Motor neuron (in vitro differentiated cells): ENCODE results near the gene RNLS. TPM values are rescaled to one million over a fixed set of nuclear protein-coding genes. Genes with fewer than 3 reads are reported as not detected.

Experiments used
- ATAC-seq, 8 experiments: fragments of 200-7000 bp; cut with Tn5 transposase; replicated peaks in 6 of 8; 2 replicates each; pipeline ENCODE4 v1.8.0; 2021; ENCODE audit warnings: mild to moderate bottlenecking in 8 of 8, moderate library complexity in 8 of 8
- H3K27ac ChIP-seq, 2 donors: fragments of 250-450 bp; sonication (Bioruptor Pico); 2 replicates each; pipeline ENCODE4 v1.9.0; 2021; ENCODE audit warnings: antibody characterized with exemption in 2 of 2, mild to moderate bottlenecking in 2 of 2, moderate library complexity in 1 of 2
- H3K4me1 ChIP-seq, 2 donors: fragments of 250-450 bp; sonication (Bioruptor Pico); replicated peaks in 1 of 2; 2 replicates each; pipeline ENCODE4 v1.6.1; 2021; ENCODE audit warnings: antibody characterized with exemption in 2 of 2, mild to moderate bottlenecking in 2 of 2, moderate library complexity in 1 of 2
- H3K4me3 ChIP-seq, 5 donors: fragments of 250-450 bp; sonication (Bioruptor Pico); 2 replicates each; pipeline ENCODE4 v1.9.0; 2021; ENCODE audit warnings: antibody characterized with exemption in 5 of 5, mild to moderate bottlenecking in 5 of 5, moderate library complexity in 4 of 5
- WGBS, 10 experiments: fragments of 450-650 bp; shearing (Covaris generic); methylation state at CpG; one replicate each; pipeline ENCODE4 v1.0.0; 2022; 5-methylcytosine and 5-hydroxymethylcytosine counted together
- in situ Hi-C, 9 experiments: fragments of 400-800 bp; cut with MboI; loops; one replicate each; pipeline ENCODE4 v1.15.0; 2021; ENCODE audit warnings: low sequenced_read_pairs in 9 of 9, low pct_unique_long_range_greater_than_20kb in 2 of 9; ENCODE audit not compliant: unreplicated experiment in 9 of 9
- total RNA-seq, 8 experiments: library from RNA; unstranded; fragments of 300-600 nt; gene quantifications; 2 replicates each; pipeline versions ENCODE4 v1.2.3 to v1.2.4, GENCODE V29; 2022

RNLS gene
- total RNA-seq, 8 experiments from 2014 or later = 0.95 to 13.2 (median 2.3) TPM; not detected in 1

DNA sequence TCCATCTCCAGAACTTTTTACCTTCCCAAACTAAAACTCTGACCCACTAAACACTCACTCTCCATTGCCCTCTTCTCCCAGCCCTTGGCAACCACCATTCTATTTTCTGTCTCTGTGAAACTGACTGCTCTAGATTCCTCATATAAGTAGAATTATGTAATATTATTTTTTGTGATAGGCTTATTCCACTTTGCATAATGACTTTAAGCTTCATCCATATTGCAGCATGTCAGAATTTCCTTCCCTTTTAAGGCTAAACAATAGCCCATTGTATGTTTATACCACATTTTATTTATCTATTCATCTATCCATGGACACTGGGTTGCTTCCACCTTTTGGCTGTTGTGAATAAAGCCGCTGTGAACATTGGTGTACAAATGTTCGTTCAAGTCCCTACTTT is 308.8 kb downstream of the RNLS start:
- no peak overlapping the region for H3K27ac ChIP-seq
- peaks cover 3 to 6% of the 10 kb centered on the region in 2 donors for H3K4me1 ChIP-seq
- ATAC-seq = no peak
- in situ Hi-C loops = no loop called here
- WGBS, 10 experiments = 86 to 100% (median 95%) methylated on average over 1 to 2 of the region's 2 CpGs; no CpG with 5 or more reads in 1 of the 10 experiments
- no peak overlapping the region for H3K4me3 ChIP-seq

DNA sequence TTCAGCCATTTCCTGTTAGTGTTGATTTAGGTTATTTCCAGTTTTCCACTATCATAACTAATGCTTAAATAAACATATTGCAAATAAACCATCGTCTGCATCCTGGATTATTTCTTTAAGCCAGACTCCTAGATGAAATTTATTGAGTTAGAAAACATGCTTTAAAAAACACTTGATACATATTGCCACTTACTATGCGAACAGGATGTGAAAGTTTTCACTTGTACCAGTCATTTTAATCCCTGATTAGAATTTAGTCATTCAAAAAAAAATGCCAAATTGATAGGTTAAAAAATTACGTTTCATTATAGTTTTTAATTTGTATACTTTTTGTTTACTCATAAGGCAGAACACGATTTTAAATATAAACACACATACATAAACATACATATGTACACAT is 309.6 kb downstream of the RNLS start:
- peaks cover 3 to 6% of the 10 kb centered on the region in 2 donors for H3K4me1 ChIP-seq
- H3K4me3 ChIP-seq = no peak overlapping the region
- ATAC-seq = no peak
- H3K27ac ChIP-seq = no peak overlapping the region
- 38 to 87% (median 73%) methylated on average over 1 to 4 of the region's 4 CpGs for WGBS, 10 experiments
- in situ Hi-C loops = no loop called here

DNA sequence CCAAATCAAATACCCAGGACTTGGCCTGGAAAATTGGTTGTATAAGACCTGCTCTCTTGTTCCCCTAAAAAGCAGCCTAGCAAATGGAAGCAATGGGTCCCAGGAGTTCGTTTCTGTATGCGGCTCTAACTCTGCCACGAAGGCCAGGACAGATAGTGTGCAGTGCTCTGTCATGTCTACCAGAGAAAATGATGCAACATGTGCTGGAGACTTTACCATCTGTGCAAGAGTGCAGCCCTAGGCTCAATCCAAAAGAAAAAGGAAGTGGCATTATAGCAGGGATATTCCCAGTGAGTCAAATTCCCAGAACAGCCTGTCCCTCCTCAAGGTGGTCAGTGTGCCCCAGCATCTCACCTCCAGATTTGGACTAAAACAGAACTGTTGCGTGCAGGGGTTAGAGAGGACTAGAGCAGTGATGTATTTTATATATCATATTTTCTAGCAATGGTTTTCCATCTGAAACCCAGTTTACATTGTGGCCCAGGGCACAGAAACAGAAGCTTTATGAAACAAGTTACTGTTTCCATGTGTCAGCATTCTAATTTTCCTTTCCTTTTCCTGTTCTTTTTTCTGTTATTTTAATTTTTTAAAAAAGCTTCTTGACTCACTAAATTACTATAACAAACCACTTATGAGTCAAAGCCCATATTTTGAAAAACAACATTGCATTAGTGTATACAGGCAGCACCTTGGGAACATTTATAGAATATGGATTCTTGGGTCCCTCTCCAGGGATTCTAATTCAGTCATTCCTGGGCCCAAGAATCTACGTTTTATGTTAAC is 311.2 kb downstream of the RNLS start:
- Histone ChIP-seq H3K4me3 (no peak overlapping the region), H3K27ac (no peak overlapping the region), H3K4me1 (peaks cover 3 to 6% of the 10 kb centered on the region in 2 donors)
- in situ Hi-C loops = no loop called here
- 33 to 100% (median 90%) methylated on average over 1 to 4 of the region's 5 CpGs; no CpG with 5 or more reads in 3 of the 10 experiments for WGBS, 10 experiments
- ATAC-seq = peak in 5 of 8 experiments; percentile 36 to 80 (median 49)

DNA sequence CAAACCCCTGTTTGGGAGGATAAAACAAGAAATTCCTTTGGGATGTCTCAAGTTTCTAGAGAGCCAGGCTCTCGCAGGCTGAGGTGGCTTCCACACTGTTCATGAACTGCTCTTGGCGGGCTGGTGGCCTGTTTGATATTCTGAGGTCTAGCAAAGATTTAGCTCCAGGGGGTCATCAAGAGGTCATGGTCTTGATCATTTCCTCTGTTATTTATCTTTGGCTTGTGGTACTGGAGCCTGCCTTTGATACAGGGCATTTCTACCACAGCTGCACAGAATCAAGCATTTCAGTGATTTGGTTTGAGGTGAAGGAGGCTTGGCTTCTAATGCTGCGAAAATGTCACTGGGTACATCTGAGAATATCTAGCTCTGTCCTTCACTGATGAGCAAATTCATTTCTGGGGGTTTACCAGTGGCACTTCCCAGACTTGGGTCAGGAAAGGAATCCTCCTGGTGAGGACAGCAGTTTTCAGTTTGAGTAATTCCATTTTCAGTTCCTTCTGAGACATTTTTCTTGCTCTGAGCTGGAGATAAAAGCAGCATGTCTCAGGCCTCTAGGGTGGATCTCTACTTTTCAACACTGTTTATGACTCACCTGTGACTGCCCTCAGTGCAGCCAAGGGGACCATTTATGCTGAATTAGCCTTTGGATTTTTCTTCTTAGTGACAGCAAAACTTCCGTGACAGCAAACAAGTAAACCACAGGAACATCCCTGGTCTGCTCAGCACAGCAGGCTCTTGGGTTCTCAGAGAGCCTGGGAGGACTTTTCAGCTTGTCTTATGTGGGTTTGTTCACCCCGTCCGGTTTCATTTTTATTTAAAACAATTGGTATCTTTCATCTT is 312.0 kb downstream of the RNLS start:
- 20 to 100% (median 91%) methylated on average over 1 to 6 of the region's 6 CpGs; no CpG with 5 or more reads in 2 of the 10 experiments for WGBS, 10 experiments

DNA sequence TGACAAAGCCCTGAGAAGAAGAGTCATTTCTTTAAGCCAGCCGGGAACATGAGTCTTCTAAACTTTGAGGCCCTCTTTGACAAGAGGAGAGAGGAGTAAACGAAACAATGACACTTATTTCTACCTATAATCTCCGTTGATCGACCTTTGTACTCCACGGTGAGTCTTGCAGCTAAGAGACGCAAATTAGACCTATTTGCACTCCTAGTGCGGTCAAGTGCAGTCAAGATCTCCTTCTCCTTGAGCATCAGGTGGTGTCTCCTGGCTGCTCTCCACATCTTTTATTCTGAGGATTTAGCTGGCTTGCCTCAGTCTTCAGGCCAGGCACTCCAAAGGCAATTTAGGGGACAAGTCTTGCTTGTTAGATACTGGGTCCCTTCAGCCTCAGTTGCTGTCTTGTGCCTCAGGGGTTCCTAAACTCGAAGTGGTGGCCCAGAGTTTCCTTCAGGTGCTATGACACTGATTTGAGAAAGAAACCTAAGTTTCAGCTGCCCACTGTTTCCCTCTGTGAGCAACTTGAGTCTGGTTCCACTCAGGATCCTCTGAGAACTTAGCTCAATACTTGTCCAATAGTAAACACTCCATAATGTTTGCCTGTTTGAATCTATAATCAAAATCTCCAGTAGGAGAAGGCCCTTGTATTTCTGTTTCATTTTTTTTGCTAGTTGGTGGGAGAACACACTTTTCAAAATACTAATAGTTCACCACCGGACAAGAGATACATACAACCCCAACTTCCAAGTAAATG is 312.9 kb downstream of the RNLS start:
- no peak overlapping the region for H3K4me3 ChIP-seq
- 60 to 100% (median 95%) methylated on average over 1 to 9 of the region's 9 CpGs; no CpG with 5 or more reads in 1 of the 10 experiments for WGBS, 10 experiments
- peaks cover 3 to 6% of the 10 kb centered on the region in 2 donors for H3K4me1 ChIP-seq
- H3K27ac ChIP-seq = no peak overlapping the region
- no peak for ATAC-seq
- in situ Hi-C loops = no loop called here

More for the DNA sequence above, 312.0 kb downstream of the RNLS start:
- Histone ChIP-seq H3K4me1 (peaks cover 3 to 6% of the 10 kb centered on the region in 2 donors), H3K27ac (no peak overlapping the region), H3K4me3 (no peak overlapping the region)
- ATAC-seq = peak in 4 of 8 experiments; percentile 18 to 84 (median 62)
- in situ Hi-C loops = no loop called here

DNA sequence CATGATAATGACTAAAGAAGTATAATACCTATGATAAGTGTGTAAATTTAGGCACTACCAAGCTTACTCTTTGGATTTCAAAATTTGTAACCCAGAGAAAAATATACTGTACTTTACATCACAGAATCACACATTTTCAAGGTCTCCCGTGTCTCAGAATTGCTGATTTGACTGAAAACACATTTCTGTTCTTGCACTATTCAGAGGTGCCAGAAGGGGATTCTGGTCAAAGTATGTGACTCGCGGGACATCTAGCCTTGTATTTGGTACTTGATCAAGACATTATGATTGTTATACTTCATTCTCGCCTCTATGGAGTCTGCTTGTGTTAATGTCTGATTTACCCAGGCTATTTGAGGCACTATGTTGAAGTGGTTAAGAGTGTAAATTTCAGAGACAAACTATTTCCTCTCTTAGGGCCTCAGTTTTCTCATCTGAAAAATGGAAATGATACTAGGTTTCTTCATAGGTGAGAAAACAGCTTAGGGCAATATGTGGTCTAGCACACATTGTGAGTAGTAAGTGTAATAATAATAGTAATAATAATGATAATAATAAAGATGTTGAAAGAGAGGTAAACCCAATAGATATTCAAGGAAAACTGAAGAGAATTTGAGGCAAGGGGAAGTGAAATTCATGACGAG is 320.4 kb downstream of the RNLS start:
- no peak overlapping the region for H3K4me3 ChIP-seq
- no peak for ATAC-seq
- H3K27ac ChIP-seq = no peak overlapping the region
- 40 to 100% (median 73%) methylated on average over 1 to 5 of the region's 5 CpGs for WGBS, 10 experiments
- H3K4me1 ChIP-seq = no peaks in the 10 kb centered on the region
- in situ Hi-C loops = no loop called here

DNA sequence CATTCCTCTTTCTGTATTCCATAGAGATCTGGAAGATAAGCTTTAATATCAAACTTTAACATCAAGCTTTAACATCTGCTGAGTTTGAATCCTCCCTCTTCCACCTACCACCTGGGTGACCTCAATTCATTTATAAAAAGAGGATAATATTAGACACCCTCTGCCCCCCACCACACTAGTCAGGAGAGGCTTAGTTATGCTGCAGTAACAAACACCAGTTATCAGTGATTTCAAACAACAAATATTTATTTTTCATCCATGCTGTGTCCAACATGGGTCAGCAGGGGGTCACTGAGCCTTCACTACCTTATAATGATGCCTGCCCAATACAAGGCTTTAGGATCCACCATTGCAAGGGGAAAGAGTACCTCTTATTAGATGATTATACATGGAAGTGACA is 322.0 kb downstream of the RNLS start:
- Histone ChIP-seq H3K27ac (no peak overlapping the region), H3K4me3 (no peak overlapping the region), H3K4me1 (no peaks in the 10 kb centered on the region)
- in situ Hi-C loops = no loop called here
- ATAC-seq = no peak

DNA sequence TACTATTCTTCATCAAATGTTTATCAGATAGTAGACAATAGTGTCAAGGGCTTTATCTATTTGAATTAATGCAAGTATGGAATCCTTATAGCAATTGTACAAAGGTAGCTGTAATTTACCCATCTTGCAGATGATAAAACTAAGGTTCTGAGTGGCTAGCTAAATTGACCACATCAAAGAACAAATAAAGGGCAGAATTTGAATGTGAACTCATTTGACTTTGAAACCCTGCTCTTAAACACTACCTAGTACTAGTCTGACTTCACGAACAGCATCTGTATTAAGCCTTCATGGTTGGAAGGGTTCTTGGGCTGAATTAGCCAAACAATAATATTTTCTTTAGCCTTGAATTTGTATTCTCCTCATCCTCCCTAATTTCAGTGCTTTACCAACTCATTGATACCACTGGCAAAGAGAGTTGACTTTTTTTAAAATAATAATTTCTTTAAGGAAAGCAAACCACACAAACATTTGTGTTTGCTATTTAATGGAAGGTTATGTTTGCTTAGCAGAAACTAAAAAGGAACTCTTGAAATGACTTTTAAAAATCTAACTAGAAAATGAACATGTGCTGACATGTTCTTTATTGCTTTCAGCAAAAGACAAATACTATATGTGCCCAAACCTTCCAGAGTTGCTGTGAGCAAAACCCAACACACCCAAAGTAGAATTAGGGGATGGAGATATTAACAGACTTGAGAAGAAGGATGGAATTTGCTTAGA is 322.6 kb downstream of the RNLS start:
- ATAC-seq = no peak
- in situ Hi-C loops = no loop called here
- no peaks in the 10 kb centered on the region for H3K4me1 ChIP-seq
- no peak overlapping the region for H3K4me3 ChIP-seq
- 83 to 100% (median 100%) methylated on average over 1 of the region's 1 CpG; no CpG with 5 or more reads in 1 of the 10 experiments for WGBS, 10 experiments
- no peak overlapping the region for H3K27ac ChIP-seq

DNA sequence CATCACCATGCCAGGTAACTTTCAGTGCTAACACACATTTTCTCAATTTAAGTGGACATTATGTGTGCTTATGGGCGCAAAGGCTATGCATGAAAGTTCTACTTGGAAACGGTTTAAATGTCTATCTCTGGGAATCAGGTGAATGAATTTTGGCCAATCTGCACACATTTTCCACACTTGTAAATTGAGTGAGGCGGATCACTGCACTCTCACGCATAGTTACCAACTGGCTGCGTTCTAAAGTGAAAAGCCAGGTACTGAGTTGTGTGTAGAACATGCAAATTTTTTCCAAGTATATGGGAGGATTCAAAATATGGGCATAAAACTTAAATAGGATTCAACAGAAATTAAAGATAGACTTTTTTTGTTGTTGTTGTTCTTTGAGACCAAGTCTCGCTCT is 323.7 kb downstream of the RNLS start:
- Histone ChIP-seq H3K4me1 (no peaks in the 10 kb centered on the region), H3K27ac (no peak overlapping the region), H3K4me3 (no peak overlapping the region)
- in situ Hi-C loops = no loop called here
- 78 to 100% (median 97%) methylated on average over 1 to 6 of the region's 6 CpGs for WGBS, 10 experiments
- no peak for ATAC-seq

DNA sequence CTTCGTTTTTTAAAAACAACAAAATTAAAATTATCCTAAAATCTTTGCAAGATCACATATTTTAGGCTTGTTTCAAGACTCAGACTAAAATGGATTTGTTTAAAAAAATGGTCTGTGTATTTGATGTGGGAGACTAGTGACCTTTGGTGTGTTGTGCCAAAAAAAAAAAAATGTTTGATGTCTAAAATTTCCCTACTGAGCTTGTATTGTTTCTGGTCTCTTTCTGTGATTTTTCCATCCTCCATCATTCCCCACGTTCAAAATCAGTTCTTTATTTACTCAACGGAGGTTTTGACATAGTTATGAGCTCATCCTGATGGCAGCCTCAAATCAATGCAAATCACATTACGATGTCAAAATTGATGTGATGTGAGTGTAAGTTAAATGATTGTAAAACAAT is 326.2 kb downstream of the RNLS start:
- no peak for ATAC-seq
- Histone ChIP-seq H3K4me1 (no peaks in the 10 kb centered on the region), H3K27ac (no peak overlapping the region), H3K4me3 (no peak overlapping the region)
- in situ Hi-C loops = no loop called here
- WGBS, 10 experiments = 40 to 100% (median 82%) methylated on average over 1 to 4 of the region's 4 CpGs

DNA sequence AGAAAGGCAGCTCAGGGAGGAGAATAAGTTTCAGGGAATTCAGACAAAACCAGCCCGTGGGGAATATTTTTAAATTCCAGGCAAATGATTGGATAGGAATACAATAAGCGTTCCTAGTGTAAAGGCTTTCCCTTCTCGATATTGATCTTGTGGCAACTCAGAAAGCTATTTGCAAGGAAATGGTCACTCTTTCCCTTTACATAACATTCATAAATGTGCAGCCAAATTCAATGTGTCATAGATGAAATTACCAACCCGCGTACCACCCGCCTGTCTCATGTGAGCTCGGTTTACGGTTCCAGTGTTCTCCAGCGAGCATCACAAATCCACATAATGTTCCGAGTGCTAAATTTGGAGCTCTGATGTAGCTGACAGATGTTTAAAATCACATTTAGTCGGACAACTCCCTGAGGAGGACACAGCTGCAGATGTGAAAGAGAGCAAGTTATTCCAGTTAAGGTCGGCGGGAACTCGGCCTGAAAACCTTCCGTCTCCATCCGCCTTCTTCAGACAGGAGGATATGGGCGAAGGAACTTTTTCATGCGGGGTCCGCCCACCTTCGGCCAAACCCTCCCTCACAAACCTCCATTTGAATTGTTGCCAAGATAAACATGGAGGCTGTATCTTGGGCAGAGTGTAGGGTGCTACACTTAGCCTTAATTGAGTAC is 327.0 kb downstream of the RNLS start:
- in situ Hi-C loops = no loop called here
- H3K4me3 ChIP-seq = no peak overlapping the region
- 10 to 100% (median 94%) methylated on average over 1 to 20 of the region's 20 CpGs; no CpG with 5 or more reads in 1 of the 10 experiments for WGBS, 10 experiments
- H3K4me1 ChIP-seq = no peaks in the 10 kb centered on the region
- ATAC-seq = peak in 1 of 8 experiments; percentile 75
- no peak overlapping the region for H3K27ac ChIP-seq

DNA sequence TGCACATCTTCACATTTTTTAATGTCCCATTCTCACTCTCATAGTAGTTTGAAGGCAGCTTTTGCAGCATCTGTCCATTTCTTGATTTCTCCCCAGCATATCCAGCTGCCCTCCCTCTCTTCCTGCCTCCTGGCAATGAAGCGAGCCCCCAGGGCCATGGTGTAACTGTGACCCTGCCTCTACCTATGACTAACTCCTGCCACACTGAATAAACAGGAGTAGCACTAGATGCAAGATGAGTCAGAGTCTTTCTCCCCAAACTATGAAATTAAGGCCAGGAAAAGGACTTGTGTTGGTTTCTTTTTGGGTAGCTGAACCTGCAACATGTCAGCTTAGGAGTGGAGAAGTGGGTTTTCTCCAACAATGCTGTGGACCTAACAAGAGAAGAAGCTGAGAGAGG is 329.0 kb downstream of the RNLS start:
- H3K4me3 ChIP-seq = no peak overlapping the region
- WGBS, 10 experiments = 0 to 100% (median 100%) methylated on average over 1 of the region's 1 CpG; no CpG with 5 or more reads in 4 of the 10 experiments
- H3K27ac ChIP-seq = no peak overlapping the region
- peak in 5 of 8 experiments; percentile 39 to 98 (median 58) for ATAC-seq
- no peaks in the 10 kb centered on the region for H3K4me1 ChIP-seq
- in situ Hi-C loops = no loop called here
